Epidermal melanocyte (primary cell): ENCODE results near the gene NMNAT2.
A peak's percentile ranks its signal among the peaks of the same experiment; 100 is the strongest.
"Not testable (repeated sequence)": the region's sequence is repeated elsewhere in the genome, so short reads cannot be mapped to it uniquely, and the experiment has no call there.

Experiments
- DNase-seq: peaks from one replicate; pipeline ENCODE4 v3.0.0; 2011; ENCODE audit warnings: low spot score; ENCODE audit not compliant: insufficient read length

NMNAT2 gene

DNA sequence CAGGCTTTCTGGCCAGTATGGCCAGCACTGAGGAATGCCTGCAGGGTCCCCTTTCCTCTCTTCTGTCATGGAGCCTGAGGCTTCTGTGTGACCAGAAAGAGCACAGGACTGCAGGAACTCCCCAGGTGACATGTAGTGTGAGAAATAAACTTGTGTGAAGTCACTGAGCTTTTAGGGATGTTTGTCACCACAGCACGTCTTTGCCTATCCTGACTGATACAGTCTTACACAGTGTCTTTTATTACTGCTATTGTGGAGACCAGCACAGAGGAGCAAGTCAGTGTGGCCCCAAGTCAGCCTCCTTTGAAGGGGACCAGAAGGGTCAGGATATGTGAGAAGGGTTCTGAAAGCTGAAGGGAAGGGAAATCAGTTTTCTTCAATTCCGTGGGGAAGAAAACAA lies 129.6 kb downstream of the NMNAT2 start:
- DNase-seq = no peak

DNA sequence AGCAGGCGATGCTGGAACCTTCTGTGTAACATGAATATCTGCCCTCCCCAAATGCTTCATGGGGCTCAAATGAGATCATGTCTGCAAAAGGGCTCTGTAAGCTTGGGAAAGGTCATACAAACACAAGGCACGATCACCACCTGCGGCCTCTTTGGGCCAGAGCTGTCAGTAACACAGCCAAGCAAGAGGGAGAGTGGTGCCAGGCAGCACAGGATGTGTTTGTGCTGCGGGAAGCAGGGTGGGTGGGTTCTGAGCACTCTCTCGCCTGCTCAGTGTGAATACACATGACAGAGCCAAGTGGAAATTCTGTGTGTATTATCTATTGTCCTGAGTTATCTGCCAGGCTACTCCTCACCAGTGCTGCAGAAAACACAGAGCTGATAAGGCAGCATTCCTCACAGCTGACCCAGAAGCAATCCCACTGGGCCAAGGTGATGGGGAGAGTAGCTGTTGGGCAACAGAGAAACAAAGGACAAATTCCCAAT lies 130.9 kb downstream of the NMNAT2 start:
- DNase-seq = no peak

DNA sequence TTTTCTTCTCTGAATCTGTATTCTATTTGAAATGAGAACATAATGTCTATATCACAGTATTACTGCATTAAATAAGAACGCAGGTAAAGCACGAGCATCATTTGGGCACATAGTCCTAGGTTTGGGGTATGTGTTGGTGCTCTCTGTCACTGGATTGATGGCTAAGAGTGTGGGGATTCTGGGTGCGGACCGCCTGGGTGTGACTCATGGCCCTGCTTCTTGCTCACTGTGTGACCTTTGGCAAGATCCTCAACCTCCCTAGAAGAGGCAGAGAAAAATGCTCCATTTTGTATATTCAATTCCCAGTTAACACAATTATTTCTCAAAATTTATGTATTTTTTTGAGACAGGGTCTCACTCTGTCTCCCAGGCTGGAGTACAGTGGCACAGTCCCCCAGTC lies 132.4 kb downstream of the NMNAT2 start:
- no peak for DNase-seq

DNA sequence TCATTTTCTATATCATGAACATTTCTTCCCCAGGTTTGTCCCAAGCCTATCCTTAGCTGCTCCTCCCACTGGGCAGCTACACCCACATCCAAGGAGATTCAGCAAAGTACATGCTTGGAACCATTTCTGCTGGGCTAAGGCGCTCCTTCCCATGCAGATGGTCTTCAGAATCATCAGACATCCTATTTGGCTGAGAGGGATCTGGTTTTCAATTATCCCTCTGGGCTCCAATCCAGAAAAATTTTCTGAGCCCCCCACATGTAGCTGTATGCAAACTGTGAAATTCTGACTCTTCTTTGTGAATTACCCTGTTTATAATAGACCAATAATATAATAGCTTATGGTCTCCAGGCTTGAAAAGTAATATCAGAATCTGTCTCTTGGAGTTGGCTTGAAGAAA lies 132.9 kb downstream of the NMNAT2 start:
- no peak for DNase-seq

DNA sequence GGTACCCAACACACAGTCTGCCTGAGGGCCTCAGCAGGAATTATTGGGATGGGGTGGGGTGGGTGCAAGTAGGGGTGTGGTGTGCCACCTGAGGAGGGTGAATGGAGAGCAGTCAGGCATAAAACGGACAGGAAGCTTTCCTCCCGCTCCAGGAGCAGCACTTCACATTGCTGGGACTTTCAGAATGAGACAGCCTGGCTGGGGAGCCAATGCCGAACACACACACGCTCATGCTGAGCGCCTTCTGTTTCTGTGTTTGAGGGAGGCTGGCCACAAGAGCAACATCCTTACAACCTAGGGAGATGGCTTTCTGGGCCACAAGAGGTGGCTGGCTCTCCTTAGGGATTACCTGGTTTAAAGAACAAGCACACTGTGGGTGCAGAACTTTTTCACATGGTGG lies 134.1 kb downstream of the NMNAT2 start:
- DNase-seq = no peak

DNA sequence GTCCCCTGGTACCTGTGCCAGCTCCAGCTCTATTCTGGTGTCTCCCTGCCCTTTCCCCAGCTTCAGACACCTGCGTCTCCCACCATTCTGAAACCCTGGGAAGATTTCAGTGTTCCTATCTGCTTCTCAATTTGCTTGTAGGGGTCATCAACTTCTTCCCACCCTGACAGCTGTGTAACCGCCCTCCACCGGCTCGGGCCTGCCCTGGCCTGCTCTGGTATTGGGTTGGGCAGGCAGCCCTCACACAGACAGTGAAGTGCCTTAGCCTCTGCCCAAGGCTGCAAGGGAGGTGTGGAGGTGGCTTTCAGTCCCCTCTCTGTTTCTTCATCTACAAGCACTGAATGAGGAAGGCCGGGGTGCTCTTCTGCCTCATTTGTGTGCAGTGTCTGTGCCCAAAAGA lies 134.9 kb downstream of the NMNAT2 start:
- DNase-seq = no peak

DNA sequence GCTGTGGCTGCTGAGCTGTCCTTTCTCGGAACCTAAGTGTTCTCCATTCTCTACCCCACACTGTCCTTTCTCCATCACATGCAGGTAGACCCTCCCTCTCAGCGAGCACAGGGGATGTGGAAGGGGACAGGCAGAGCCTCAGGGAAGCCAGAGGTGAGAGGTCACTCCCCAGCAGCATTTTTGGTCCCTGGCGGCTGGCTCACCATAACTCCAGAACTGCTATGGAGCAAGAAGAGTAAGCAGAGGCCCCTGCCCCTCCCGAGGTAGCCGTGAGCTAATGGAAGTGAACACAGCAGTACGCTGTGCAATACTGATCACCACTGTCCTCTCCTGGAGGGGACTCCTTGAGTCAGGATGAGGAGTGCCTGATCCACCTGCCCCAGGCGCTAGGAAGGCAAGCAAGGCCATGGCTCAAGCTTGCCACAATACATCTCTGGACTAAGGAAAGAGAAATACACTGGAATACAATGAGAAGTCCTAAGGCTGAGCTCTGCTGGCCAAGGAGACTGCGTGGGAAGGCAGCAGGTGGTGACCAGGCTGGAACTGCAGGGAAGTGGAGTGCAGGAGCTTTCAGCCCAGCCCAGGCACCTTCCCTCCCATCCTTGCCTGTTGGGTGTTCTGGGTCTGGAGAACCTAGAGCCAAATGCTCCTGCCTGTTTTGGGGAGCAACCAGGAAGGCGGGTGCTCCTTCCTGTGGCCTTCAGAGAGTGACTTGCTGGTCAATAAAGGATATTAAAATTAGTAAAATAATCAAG lies 135.9 kb downstream of the NMNAT2 start:
- no peak for DNase-seq

DNA sequence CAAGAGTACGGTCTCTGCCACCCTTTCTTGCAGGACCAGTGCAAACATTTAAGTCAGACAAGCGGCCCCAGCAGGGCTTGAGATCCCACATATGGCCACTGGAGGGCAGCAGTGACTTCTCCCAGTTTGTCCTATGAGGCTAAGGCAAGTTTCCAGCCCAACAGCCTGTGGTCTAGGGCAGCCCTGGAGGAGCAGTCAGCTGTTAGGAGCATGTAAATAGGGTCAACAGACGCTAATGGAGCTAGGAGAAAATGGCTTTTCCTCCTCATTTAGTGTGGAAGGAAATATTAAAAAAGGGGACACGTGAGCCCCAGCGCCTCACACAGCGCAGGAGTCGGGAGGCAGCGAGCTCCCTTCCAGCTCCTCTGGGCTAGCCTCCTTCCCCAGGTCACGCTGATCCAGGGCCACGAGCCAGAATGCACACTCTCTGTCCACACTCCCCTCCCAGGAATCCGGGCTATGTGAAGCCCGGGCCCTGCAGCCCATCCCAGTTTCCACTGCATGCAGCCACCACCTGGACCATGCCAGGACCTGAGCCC lies 136.6 kb downstream of the NMNAT2 start:
- peak; percentile 86 for DNase-seq

DNA sequence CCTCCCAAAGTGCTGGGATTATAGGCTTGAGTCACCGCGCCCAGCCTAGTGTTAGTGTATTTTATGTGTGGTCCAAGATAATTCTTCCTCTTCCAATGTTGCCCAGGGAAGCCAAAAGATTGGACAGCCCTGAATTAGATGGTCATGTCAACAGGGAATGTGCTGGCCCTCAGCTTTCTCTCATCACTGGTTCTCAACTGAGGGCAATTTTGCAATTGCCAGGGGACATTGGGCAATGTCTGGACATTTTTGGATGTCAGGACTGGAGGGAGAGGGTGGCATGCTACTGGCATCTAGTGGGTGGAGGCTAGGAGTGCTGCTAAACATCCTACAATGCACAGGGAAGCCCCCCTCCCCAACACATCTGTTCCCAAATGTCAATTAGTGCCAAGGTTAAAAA lies 137.1 kb downstream of the NMNAT2 start:
- DNase-seq = no peak

DNA sequence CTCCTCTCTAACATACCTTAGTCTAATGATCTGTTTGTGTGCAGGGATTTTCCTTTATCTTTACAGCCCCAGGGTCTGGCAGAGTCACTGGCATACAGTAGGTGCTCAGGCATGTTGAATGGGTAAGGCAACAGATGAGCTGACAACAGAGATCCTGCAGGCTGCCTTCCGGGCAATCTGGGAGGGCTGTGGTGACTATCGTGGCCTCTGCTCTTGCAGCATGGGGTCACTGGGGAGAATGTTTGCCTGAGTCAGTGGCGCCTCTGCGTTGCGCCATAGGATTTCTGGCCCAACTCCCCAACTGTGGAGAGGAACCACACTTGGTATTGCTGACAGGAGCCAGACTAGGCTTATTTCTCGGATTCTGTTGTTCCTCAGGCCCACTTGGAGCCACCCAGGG lies 138.3 kb downstream of the NMNAT2 start:
- no peak for DNase-seq

DNA sequence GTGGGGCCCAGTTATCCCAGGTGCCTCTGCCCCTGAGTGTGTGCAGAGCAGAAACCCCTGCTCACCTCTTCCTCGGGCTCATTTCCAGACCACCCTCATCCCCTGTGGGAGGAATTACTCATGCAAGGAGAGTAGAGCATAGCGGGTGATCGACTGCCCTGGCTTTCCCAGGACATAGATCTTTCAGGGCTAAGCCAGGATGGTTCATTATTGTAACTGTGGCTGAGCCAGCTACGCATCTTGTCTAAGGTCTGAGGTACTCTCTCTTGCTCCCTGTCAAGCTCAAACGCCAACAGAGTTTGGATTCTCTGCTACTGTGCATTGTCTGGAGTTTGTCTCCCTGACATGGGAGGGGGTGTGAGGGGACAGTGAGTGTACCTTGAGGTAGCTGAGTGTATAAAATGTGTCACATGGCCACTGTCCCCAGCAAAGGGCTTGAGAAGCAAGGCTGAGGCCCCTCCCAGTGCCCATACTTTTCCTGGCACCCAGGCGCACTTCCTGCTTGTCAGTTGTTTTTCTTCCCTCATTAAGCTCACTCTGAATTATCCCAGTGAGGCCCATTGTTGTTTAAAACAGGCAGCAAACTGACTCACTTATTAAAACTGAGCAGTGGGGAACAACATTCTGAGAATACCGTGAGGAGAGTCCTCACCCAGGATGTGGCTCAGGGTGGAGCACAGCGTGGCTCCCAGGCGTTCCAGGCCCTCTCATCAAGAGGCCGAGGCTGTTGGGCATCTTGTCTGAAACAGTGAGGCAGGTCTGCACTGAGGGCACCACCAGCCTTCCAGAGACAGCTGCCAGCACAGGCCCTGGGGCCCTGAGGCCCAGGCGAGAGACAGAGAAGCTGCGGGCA lies 139.2 kb downstream of the NMNAT2 start:
- no peak for DNase-seq

DNA sequence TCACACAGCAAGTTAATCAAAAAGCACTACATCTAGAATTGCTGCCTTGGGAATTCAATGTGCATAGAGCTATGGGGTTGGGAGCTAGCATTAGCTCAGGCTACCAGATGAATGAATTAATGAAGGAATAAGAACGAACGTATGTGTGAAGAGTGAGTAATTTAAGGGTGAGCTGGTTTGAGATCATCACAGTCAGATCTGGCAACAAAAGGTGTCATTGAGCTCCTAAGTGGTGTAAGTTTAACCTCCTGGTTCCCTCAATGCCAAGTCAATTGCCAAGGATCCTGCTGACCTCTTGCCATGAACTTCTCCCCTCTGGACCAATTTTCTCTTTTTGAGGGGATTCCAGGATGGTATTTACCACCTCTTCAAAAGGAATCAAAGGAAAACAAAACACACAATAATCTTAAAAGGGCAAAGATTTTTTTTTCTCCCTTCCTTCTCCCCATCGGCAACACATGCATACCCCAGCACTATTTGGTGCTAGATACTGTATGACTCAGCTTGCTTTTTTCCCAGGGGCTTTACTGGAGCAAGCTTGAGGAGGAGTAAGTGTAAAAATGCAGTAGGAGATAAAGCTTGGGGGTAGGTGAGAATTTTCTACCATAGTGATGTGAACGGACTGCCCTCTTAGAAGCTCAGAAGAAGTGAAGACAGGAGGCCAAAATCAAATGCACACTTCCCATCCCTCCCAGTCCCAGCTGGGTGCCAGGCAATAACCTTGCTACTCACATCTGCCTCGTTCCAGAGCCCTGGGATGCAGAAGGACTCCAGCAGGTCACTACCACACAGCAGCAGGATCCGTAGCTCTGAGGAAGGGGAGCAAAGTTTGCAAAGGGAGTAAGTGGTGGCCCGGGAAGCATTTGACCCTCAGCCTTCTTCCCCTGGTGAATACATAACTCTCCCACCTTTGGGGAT lies 140.1 kb downstream of the NMNAT2 start:
- no peak for DNase-seq

DNA sequence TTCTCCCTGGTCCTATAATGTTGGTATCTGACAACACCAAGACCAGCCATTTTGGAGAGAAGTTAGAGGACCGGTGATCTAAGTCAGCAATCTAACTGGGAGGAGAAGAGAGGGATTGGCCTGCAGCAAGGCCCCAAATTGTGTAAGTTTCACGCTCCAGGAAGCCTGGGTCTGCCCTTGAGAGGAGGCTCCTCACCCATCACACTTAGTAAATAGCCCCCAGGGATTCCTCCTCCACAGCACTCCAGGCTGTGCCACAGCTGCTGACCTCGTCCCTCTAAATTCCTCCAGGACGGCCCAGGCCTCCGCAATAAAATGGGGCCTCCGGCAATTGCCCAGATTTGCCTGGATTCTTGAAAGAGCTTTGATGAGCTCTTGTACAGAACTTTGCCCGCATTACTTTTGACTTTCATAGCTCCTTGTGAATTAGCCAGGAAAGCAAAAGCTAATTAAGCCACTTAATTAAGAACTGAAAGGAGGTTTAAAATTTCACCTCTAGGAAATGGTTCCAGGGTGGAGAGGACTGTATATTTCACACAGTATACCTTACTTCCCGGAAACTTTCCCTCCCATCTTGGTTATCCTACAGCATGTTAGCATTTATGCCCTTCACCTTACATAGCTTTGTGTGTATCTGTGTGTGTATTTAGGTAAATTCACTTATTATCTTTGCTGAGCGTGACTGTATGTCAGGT lies 141.6 kb downstream of the NMNAT2 start:
- DNase-seq = no peak

DNA sequence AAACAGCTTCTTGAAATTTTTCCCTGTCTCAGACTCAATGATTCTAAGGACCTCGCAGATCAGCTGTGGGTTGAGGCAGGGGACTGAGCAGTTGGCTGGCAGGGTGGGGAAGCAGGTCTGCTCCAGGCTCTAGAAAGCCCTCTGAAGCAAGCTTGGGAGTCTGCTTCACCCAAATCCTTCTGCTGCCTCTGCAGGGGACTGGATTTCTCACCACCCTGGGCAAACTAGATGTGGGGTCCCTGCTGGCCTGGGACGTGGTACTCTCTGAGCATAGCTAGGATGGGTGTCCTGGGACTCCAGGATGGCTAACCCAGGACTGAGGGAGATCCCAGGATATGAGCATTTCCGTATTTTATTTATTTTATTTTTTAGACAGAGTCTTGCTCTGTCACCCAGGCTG lies 142.9 kb downstream of the NMNAT2 start:
- no peak for DNase-seq

DNA sequence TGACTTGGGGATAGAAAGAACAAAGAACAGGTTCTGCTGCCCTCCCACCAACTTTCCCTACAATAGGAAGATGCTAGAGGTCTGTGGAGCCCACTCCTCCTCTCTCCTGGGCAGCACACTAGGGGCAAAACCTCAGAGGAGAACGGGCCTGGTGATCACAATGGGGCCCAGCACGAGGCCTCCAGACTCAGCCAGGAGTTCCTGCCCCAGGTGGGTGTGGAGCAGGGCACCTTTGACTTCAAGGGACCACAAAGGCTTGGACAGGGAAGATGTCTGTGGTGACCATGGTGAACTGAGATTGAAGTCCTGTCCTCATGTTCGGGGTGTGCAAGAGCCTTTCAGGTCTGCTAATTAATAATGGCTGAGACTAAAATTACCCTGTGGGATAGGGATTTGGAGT lies 143.3 kb downstream of the NMNAT2 start:
- DNase-seq = no peak

DNA sequence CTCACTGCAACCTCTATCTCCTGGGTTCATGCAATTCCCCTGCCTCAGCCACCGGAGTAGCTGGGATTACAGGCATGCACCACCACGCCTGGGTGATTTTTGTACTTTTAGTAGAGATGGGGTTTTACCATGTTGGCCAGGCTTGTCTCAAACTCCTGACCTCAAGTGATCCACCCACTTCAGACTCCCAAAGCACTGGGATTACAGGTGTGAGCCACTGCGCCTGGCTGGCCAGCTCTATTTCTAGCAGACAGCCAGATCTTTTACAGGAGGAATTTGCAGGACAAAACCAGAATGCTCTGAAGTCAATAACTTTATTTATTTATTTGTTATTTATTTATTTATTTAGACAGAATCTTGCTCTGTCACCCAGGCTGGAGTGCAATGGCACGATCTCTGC lies 144.2 kb downstream of the NMNAT2 start:
- DNase-seq = not testable (repeated sequence)

DNA sequence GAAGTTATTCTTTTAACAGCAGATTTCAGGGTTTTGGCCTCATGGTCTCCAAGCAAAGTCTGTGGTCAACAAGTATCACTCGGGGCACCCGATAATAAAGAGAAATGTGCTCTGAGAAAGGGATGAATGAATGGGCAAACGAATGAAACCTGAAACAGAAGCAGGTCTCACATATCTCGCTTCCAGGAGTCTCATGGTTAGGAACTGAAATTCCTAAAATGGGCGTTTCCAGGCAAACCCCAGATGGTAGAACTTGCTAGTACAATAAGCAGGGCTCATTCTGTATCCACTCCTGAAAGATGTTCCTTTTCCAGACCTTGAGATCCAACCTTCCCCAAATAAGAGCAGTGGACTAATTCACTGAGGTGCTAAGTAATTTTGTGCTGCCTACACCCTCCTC lies 144.9 kb downstream of the NMNAT2 start:
- no peak for DNase-seq

DNA sequence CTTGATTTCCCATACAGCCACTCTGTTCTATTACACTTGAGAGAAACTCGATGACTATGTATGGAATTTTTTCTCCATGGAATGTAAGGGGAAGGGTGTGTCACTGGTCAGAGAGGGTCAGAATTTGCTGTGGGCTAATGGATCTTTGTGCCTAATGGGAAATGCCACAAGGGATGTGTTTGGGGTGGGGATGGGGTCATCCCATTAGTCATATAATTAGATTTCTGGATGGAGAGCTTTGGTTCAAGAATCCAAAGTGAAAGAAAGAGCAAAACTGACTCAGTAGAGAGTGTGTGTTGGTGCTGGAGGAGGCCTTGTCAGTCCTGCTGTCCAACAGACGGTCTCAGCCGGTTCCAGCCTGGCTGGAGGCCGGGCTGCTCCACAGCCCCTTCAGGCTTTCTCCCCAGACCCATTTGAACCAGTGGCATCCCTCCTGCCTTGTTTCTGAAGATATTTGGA lies 145.8 kb downstream of the NMNAT2 start:
- DNase-seq = peak; percentile 30

DNA sequence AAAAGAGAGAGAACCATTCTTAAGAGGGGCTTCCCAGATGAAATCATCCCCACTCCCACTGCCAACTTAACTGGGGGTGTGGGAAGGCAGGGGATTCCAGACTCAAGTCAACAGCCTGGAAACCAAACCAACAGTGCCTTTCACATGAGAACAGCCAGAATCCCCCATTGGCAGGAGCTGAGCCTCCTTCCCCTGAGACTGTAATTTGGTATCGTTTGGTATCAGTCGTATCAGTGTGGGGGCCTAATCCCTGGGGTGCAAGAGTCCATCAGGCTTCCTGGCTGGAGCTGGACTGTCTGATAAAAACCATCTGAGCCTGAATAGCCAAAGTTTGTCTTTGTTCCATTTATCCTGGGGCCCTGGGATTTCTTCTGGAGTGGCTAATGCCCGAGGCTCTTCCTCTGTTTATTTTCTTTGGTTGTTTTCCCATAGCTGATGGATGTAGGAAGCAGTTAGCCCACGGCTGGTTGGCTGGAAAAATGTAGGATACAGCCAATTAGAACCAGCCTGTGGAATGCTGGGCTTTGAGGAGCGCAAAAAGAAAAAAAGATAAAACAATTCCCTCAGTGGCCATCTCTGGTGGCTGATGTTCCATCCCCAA lies 147.5 kb downstream of the NMNAT2 start:
- DNase-seq = peak; percentile 82
